GM12874 (cell line): ENCODE results near the gene CD180.

ENCODE experiments used
- TF ChIP-seq, protein P1 (sequence below): IDR thresholded peaks from 2 replicates; pipeline ENCODE4 v1.5.1; 2011; ENCODE audit warnings: low read depth, mild to moderate bottlenecking, control low read depth, low read length, moderate library complexity; ENCODE audit not compliant: insufficient read depth

CD180 gene

DNA sequence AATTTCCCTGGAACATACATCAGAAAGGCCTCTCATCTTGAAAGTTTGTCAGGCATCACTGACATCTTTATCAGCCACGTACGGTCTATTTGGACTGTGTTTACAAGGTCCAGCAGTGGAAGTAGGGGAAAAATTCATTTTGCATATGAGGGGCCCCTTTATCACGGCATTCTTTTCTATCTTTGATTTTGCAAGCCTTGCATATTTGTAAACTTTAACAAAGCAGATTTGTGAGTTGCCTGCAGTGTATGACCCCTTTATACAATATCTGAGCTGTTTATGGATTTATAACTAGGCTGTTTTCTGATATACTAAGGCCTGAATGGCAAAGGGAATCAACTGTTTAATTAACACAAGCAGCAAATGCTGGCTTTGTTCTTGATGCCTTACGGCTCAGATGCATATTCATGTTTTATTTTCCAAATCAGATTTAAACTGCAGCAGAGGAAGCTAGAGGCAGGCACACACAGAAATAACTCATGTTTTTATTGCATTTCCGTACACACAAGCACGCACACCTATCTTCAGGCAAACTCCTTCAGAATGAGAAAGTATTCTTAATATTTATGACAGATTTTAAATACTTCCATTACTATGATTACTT, 61.1 kb downstream of the CD180 start:
- TF ChIP-seq, protein P1, sequence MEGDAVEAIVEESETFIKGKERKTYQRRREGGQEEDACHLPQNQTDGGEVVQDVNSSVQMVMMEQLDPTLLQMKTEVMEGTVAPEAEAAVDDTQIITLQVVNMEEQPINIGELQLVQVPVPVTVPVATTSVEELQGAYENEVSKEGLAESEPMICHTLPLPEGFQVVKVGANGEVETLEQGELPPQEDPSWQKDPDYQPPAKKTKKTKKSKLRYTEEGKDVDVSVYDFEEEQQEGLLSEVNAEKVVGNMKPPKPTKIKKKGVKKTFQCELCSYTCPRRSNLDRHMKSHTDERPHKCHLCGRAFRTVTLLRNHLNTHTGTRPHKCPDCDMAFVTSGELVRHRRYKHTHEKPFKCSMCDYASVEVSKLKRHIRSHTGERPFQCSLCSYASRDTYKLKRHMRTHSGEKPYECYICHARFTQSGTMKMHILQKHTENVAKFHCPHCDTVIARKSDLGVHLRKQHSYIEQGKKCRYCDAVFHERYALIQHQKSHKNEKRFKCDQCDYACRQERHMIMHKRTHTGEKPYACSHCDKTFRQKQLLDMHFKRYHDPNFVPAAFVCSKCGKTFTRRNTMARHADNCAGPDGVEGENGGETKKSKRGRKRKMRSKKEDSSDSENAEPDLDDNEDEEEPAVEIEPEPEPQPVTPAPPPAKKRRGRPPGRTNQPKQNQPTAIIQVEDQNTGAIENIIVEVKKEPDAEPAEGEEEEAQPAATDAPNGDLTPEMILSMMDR: no peak

DNA sequence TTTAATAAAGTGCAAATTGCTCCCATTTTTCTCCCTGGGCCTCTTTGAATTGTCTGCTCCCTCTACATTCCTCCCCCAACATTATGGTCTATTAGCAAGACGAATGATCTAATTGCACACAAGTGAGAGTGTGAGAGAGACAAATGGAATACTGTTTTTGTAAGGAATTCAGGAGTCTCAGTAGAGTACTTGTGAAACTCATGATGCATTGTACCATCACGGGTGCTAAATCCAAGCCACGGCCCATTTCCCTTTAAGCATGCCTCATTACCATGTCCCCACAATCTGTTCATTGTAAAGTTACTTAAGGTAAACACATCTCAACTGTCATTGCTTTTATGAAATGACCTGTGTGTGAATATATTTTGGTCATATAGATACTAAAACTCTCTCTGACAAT, 62.8 kb downstream of the CD180 start:
- TF ChIP-seq, protein P1: no peak

DNA sequence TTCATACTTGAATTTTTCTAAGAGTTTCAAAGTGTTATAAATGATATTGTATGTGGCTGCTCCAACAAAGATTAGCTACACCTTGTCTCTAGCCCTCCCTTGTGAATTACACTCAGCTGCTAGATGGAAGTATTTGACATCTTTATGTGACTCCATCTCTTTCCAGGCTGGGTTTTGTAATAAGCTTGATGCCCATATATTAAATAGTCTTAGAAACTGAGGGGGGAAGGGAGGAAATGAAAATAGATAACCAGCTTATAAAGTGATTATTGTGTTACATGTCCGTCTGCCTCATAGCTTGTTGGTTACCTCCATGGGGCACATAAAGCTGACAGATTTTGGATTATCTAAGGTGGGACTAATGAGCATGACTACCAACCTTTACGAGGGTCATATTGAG, 63.4 kb downstream of the CD180 start:
- TF ChIP-seq, protein P1: no peak

DNA sequence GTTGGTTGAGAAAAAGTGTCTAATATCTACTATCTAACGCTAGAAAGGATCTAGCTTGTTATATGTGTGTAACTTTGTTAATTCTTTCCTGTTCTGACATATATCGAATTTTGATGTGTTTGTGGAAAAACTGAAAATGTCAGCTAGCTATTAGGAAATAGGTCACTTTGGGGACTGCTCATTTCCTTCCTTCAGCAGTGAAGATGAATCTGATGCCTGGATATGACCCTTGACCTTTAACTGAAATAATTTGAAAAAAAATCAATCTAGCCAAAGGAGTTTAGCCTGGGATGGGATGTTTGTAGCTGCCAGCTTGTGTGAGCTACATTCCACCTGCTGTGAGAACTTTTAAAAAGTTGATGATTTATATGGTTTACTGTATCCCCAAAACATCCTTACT, 66.8 kb downstream of the CD180 start:
- TF ChIP-seq, protein P1: no peak
